Measurements from ENCODE around the gene THEM4.

The THEM4 gene

DNA sequence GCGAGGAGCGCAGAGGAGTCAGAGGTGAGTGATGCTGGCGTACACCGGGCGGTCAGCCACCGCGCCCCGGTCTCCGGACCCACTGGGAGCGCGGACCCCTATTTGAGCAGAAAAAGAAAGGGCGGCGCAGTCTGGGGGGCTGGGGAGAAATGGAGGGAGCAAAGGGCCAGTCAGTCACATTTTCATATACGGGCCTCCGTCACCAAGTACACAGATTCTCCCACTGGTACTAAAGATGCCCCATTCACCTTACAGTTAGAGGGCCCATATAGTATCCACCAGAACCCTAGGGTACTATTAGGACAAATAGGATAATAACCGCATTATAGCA, 70.3 kb downstream of the THEM4 start:
- DNase-seq (ENCODE audit: low read depth in 2 of 3, low spot score in 2 of 3): no peak

DNA sequence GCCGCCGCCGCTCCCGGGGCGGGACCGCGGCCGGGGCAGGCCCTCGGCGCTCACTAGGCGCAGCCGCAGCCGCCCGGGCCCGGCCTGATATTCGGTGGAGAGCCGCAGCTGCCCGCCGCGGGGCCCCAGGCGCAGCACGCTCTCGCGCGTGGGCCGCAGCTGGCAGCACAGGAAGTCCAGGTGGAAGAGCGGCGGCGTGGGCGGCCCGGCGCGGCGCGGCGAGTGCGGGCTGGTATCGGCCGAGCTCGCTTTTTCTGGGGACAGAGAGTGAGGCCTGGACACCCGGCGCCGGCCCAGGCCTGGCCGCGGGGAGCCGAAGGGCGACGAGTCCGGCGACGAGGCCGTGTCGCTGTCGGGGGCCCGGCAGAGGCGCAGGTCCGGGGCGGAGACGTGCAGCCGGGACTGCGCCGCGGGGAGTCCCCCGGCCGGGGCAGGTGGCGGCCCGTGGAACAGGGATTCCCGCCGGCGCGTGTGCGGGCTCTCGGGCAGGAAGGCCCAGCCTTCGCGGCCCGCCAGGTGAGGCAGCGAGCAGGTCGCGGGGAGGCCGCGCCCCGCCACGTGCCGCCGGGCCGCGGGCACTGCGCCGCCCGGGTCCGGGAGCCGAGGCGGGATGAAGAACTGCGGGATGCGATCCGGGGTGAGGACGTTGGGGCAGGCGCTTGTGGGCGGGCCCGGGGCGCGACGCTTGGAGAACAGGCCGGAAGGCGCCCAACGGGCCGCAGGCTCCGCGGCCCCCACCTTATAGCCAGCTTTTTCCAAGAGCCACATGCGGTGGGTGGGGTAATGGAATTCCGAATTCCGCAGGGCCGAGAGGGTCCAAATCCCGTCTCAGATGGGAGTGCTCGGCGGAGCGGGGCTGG, 70.9 kb downstream of the THEM4 start:
- no peak for DNase-seq (ENCODE audit: low read depth in 2 of 3, low spot score in 2 of 3)

DNA sequence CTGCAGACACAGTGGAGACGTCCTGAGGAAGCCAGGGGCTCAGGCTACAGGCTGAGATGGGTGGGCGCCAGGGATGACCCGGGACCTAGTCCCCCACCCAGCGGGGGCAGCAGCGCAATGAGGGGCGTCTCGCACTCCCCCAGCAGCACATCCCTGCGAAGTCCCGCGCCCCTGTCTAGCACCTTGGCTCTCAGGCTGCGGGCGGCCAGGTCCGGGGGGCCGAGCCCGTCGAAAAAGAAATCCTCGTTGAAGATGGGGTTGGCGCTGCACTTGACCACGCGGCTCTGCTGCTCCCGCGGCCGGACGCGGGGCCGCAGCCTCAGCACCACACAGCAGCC, 71.5 kb downstream of the THEM4 start:
- no peak for DNase-seq (ENCODE audit: low read depth in 2 of 3, low spot score in 2 of 3)

DNA sequence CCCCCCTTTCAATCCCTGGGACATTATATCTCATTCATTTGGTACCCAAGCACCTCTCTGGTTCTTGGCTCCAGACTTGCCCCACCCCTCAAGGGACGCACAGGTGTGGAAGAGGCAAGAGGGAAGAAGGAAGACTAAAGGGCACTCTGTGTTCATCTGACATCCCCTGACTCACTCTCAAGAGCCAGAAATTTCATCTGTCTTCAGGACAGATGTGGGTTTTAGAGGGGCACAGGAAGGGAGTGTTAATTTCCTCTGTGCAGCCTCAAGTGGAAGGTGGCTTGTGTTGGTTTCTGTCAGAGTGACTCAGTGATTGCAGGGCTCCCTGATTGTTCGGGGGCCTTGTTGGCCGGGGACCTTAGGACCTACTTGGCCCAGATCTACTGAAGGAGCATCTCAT, 72.1 kb downstream of the THEM4 start:
- DNase-seq (ENCODE audit: low read depth in 2 of 3, low spot score in 2 of 3): no peak

DNA sequence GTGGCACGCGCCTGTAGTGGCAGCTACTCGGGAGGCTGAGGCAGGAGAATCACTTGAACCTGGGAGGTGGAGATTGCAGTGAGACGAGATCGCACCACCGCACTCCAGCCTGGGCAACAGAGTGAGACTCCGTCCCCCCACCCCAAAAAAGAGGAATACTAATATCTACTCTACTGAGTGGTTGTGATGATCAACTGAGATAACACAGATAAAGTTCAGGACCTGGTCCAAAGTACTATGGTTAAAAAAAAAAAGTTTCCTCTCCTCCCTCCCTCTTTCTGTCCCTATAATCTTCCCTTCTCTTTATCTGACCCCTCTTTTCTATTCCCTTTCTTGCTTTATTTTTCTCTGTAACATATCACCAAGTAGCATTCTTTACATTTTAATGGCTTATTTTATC, 73.7 kb downstream of the THEM4 start:
- no peak for DNase-seq (ENCODE audit: low read depth in 2 of 3, low spot score in 2 of 3)

DNA sequence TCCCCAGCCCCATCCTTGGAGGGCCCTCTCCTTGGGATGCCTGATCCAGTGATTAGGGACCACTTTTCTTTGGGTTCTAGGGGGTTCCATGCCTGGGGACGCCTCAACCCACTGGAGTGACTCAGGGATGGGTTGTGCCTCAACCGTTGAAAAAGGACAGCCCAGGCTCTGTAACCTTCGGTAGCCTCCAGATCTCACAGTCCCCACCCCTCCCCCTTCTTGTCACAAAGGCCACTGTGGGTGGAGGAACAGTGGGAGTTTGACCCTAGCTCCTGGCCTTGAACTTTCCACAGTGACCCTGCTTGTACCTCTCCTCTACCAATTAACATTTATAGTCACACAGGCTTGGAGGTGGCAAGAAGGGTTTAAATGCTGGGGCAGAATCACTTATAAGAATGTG, 75.1 kb downstream of the THEM4 start:
- DNase-seq (ENCODE audit: low read depth in 2 of 3, low spot score in 2 of 3): no peak

DNA sequence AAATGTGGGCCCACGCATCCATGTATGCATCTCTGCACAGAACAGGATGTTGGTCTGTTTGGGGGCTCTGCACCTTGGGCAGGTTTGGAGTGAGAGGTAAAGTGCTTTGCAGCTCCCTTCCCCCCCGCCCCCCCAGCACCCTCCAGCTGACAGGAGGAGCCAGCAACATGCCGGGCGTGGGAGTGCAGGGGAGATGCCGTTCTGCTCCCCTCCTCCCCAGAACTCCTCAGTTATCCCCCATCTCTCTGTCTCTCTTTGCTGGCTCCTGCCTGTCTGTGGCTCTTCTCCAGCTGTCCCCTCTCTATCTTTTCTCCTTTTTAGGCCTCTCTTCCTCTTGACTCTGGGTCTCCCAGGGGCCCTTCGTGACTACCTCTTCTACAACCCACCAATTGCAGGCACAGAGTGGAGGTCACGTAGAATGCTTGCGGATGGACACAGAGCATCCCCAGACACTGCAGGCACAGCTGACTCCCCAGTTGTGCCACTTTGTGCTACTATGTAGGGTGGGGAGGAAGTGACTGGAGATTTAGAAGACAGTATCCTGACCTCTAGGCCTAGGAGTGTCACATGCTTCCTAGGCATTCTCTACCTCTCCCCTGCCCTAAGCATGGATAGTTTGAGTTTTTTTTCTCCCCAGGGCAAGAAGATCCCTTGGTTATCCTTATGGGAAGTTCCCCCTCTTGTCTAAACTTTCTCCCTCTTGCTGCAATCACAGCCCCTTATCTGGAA, 76.0 kb downstream of the THEM4 start:
- no peak for DNase-seq (ENCODE audit: low read depth in 2 of 3, low spot score in 2 of 3)

DNA sequence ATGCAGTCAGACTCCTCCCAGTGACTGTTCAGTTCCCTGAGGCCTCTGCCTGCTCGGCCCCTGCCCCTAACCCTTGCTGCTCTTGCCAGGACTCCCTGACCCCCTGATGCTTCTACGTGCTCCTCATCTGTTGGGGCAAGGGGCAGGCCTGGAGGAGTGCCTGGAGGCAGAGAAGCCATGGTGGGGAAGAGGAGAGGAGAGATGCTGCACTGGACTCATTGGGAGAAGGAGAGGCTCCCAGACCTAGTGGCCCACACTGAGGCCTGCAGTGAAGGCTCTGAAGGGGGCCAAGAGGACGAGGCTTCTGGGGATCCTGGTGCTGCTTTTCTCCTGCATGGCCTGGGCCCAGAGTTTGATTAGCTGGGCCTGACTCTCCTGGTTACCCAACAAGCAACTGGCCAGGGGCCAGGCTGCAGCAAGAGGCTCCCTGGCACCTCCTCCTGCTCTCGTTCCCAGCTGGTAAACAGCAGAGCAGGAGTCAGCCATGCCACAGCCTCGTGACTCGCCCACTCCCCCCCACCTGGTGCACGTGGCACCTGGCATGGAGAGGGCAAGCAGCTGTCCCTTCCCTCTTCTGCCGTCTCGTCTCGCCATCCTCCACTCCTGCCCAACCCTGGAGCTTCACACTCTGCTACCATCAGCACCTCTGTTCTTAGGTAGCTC, 76.9 kb downstream of the THEM4 start:
- no peak for DNase-seq (ENCODE audit: low read depth in 2 of 3, low spot score in 2 of 3)

DNA sequence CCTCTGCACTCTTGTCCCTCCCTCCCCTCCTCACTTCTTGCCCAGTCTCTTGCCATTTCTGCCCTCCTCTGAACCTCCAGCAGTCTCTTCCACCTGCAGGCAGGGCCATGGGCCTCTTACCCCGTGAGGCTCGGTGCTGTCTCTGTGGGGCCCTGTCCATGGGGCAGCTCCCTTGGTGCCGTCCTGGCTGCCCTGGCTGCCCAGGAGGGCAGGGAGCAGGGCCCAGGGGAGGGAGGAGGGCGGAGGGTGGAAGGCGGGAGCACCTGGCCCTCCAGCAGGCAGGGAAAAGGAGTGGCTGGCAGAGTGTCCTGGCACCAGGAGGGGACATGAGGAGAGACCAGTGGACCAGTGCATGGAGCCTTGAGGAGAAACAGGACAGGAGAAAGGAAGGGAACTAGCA, 77.7 kb downstream of the THEM4 start, which contains the start of gene RORC:
Gene RORC (minus strand): TSS at position 198 of the 400 bp plus-strand sequence. CDS start 38 bp downstream, at position 160.
- no peak for DNase-seq (ENCODE audit: low read depth in 2 of 3, low spot score in 2 of 3)

DNA sequence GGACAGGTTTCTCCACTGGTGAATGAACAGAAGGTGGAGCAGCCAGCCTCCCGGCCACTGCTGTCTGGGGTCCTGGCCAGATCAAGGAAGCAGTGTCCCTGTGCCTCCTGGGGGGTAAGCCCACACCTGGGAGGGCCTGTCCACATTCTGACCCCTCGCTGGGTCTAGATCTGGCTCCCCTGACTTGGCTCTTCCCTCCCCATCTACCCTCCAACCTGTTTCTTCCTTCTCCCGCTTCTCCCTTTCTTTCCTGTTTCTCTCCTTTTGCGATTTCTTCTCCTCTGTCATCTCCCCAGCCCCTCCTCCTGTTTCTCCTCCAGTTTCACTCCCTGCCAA, 78.1 kb downstream of the THEM4 start:
- DNase-seq (ENCODE audit: low read depth in 2 of 3, low spot score in 2 of 3): no peak

DNA sequence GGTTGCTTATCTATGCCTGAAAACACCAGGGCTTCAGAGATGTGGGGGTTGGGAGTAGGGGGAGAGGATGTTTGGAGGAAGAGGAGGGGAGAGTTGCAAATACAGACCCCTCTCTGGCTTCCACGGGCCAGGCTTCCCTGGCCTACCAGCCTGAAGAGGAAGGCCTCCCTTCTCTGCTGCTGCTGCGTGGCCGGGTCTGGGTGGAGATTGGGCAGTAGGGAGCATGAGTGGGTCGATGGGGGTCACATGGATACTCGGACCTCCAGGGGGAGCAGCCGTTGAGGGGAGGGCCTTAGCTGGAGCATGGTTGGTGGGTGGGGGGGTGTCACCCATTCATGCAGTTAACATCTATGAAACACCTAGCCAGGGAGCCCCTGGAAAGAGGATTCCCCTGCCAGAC, 79.3 kb downstream of the THEM4 start:
- DNase-seq (ENCODE audit: low read depth in 2 of 3, low spot score in 2 of 3): no peak

DNA sequence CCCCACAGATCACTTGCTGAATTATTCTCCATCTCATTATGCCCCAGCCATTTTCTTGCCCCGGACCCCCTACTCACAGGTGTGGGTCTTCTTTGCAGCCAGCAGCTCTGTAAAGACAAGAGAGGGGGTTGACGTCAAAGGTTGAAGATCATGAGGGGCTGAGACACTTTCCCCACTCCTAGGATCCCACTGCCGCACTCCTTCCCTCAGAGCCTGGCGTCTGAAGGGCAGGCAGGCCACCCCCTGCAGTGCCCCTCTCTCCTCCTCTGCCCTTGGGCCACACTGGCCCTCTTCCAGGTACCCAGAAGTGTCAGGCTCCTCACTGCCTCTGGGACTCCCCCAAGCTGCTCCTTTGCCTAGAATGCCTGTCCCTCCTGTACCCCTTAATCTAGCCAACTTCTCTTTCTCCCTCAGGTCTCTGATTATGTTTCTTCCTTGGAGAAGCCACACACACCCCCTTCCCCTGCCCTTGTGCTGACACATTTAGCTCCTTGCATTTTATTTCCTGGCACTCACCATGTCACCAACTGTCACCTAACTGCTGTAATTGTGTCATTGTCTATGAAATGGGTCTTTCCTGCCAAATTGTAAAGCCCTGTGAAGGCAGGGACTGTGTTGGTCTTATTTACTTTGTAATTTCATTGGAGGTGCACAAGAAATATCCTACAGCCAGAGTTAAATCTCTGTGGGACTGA, 79.8 kb downstream of the THEM4 start:
- no peak for DNase-seq (ENCODE audit: low read depth in 2 of 3, low spot score in 2 of 3)

DNA sequence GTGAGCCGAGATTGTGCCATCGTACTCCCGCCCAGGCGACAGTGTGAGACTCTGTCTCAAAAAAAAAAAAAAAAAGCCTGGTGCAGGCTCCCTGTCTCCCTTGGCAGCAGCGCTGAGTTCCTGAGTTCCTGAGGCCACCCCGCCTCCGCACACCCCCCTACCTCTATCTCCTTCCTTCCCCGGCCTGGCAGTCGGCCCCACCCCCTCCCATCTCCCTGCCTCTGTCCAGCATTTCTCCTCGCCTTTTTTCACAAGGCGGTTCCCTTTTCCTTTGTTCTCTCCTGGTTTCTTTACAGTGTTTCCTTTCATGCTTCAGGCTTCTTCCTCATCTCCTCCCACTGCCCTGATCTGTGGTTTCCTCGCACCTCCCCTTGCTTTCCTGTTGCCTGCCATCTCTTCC, 80.4 kb downstream of the THEM4 start:
- no peak for DNase-seq (ENCODE audit: low read depth in 2 of 3, low spot score in 2 of 3)

DNA sequence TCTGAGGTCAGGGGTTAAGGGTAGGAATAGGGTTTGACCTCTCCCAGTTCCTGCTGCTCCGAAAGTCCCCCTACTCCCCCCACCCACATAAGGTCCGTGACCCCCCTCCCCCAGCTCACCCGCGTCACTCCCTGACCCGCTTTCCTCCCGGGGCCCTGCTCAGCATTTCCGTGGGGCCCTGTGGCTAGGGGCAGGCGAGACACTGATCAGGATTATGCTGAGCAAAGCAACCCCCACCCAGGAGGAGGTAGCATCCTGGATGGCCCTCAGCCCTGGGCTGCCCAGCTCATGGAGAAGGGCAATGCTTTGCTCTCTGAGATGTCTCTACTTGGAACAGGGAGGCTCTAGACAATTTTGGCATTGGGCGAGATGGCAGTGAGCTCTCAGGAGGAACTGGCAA, 81.5 kb downstream of the THEM4 start:
- no peak for DNase-seq (ENCODE audit: low read depth in 2 of 3, low spot score in 2 of 3)

DNA sequence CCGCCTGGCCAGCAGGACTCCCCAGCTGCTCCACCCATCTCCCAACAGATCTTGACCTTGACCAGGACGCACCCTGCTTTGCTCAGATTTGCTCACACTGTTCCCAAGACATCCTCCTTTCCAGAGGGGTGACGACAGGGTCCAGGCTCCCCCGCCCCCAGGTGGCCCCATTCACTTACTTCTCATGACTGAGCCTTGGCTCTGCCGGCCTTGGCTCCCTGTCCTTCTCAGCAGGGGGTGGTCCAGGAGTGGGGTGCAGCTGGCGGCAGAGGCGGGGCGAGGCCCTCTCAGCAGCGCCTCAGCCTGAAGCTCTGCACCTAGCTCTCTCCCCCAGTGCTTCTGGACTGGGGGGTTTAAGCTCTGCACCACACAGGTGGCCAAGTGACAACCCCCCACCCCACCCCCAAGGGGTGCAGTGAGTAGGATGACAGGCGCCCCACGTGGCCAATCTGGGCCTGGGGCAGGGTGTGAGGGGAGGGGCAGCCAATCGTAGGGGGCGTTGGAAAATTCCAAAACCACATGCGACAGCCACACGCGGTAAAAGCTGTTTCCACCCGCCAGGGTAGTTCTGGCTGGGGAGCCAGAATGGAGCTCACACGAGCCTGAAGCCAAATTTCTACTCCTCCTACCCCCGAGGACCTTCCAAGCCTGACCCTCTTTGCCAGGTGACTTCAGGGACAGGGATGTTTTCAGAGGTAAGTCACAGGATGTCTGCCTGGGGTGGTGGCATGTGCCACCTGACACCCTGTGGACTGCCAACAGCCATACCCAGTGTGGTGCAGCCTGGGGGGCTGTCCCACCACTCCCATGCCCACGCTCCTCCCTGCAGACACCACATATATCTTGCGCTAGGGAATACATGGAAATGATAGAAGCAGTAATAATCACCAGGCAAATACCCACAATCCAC, 83.3 kb downstream of the THEM4 start:
- DNase-seq (ENCODE audit: low read depth in 2 of 3, low spot score in 2 of 3): peak in 1 of 3 experiments; percentile 26

DNA sequence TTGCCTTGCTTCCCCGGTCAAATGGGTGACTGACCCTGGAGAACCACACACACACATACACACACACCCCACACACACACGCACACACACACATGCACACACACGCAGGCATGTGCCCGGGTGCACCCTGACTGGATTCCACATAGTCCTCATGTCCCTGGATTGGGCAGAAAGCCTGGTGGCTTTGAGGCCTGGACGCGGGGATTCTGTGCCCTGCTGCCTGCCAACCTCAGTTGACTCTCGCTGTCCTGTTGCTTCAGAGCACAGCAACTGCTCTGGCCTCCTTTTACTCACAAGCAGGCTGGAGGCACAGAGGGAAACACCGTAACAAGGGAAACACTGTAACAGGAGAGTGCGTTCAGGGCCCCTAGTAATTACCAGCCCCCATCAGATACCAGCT, 84.1 kb downstream of the THEM4 start:
- DNase-seq (ENCODE audit: low read depth in 2 of 3, low spot score in 2 of 3): no peak

All from activated CD8-positive, alpha-beta memory T cell treated with anti-CD3 and anti-CD28 coated beads for 48 hours (primary cell).